ENCODE results near the gene ARHGAP10.
A peak's percentile ranks its signal among the peaks of the same experiment; 100 is the strongest.

The ARHGAP10 gene

GRCh38 chr4:147987252-147987651, 255.4 kb downstream of the ARHGAP10 start:
- WGBS: 94% methylated on average over 2 of the region's 4 CpGs
- H3K4me3 ChIP-seq (ENCODE audit: insufficient read depth in 1 of 2, low read depth in 1 of 2, low read length in 2 of 2): no peak overlapping the region
- H2BK15ac ChIP-seq (ENCODE audit: low read depth, poor library complexity, severe bottlenecking): no peak overlapping the region
- no peaks in the 10 kb centered on the region for H3K9me3 ChIP-seq (ENCODE audit: control insufficient read depth, low read length)
- peak overlapping the region; percentile 10 for H4K8ac ChIP-seq (ENCODE audit: low read length)
- H3K4ac ChIP-seq (ENCODE audit: low read depth in 1 of 2, low read length in 2 of 2): no peak overlapping the region
- H3K18ac ChIP-seq (ENCODE audit: low read depth in 1 of 2, low read length in 2 of 2): peak overlapping the region in 1 of 2 experiments; percentile 50
- H3K4me2 ChIP-seq (ENCODE audit: low read length, poor library complexity, severe bottlenecking): no peak overlapping the region
- no peak overlapping the region for H3K9ac ChIP-seq (ENCODE audit: low read length)
- peaks cover 9% of the 10 kb centered on the region for H3K4me1 ChIP-seq (ENCODE audit: control insufficient read depth, insufficient read depth, low read depth, low read length)
- H3K27me3 ChIP-seq (ENCODE audit: control insufficient read depth in 1 of 2, insufficient read depth in 1 of 2, low read length in 2 of 2): no peaks in the 10 kb centered on the region
- H3K36me3 ChIP-seq (ENCODE audit: control insufficient read depth in 1 of 2, insufficient read depth in 2 of 2, low read depth in 1 of 2, low read length in 2 of 2): peaks cover 12 to 35% of the 10 kb centered on the region in 2 experiments
- no peak overlapping the region for H2BK12ac ChIP-seq (ENCODE audit: low read length in 2 of 2)
- H4K91ac ChIP-seq (ENCODE audit: low read length): no peak overlapping the region
- H3K14ac ChIP-seq (ENCODE audit: low read length in 2 of 2): no peak overlapping the region
- H2AFZ ChIP-seq (ENCODE audit: low read depth, low read length): no peak overlapping the region
- H3K79me1 ChIP-seq (replicated peaks; ENCODE audit: low read length, poor library complexity, severe bottlenecking): peaks cover 39% of the 10 kb centered on the region
- H2BK120ac ChIP-seq (ENCODE audit: low read depth, low read length): no peak overlapping the region
- no peak overlapping the region for H2BK5ac ChIP-seq (ENCODE audit: low read depth, low read length, poor library complexity, severe bottlenecking)
- no peak overlapping the region for H2AK5ac ChIP-seq (ENCODE audit: low read length, severe bottlenecking)
- no peak overlapping the region for H3K27ac ChIP-seq (ENCODE audit: low read length, poor library complexity, severe bottlenecking)
- peak overlapping the region in 1 of 2 experiments; percentile 74 for H3K23ac ChIP-seq (ENCODE audit: low read length in 2 of 2)
- no peak for DNase-seq

DNA sequence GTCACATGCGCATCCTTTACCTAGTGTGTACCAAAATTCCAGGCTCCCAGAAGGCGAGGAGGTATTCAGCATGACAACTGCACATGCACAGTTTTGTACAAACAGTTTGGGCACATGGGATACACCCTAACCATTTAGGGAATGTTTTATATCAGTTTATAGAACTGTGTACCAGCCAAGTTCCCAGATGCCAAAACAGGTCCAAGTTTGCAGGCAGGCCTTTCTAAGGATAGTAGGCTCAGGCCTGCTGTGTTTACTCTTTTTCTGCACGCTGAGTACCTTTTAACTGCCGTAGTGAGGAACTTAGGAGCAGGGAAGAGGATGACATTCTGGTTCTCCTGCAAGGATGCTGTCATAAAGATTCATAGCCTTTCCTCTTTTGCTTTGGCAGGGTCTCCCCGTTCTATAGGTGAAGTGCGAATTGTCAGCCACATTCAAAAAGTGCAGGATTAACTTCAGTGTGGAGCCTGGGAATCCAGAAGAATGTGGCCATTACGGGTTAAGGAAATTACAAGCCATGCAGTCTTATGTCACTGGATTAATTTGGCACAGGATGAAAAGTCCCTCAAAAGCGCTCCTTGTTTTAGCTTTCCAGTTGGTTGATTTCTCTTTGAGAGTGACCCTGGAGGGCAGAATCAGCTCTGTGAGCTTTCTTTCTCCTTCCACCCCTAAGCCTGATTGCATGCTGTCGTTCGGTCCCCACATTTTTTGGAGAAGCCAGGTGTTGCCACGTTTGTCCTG, 259.8 kb downstream of the ARHGAP10 start:
- Histone ChIP-seq H2BK15ac (ENCODE audit: low read depth, poor library complexity, severe bottlenecking) (no peak overlapping the region), H3K9me3 (ENCODE audit: control insufficient read depth, low read length) (no peaks in the 10 kb centered on the region), H4K91ac (ENCODE audit: low read length) (no peak overlapping the region), H3K4me1 (ENCODE audit: control insufficient read depth, insufficient read depth, low read depth, low read length) (peaks cover 3% of the 10 kb centered on the region), H3K14ac (ENCODE audit: low read length in 2 of 2) (no peak overlapping the region), H2BK12ac (ENCODE audit: low read length in 2 of 2) (no peak overlapping the region), H3K4me2 (ENCODE audit: low read length, poor library complexity, severe bottlenecking) (no peak overlapping the region), H3K27me3 (ENCODE audit: control insufficient read depth in 1 of 2, insufficient read depth in 1 of 2, low read length in 2 of 2) (no peaks in the 10 kb centered on the region), H3K9ac (ENCODE audit: low read length) (no peak overlapping the region), H2BK120ac (ENCODE audit: low read depth, low read length) (no peak overlapping the region), H3K79me1 (replicated peaks; ENCODE audit: low read length, poor library complexity, severe bottlenecking) (peaks cover 23% of the 10 kb centered on the region), H2BK5ac (ENCODE audit: low read depth, low read length, poor library complexity, severe bottlenecking) (no peak overlapping the region), H3K4me3 (ENCODE audit: insufficient read depth in 1 of 2, low read depth in 1 of 2, low read length in 2 of 2) (no peak overlapping the region), H2AFZ (ENCODE audit: low read depth, low read length) (no peak overlapping the region), H3K18ac (ENCODE audit: low read depth in 1 of 2, low read length in 2 of 2) (no peak overlapping the region), H2AK5ac (ENCODE audit: low read length, severe bottlenecking) (no peak overlapping the region), H3K4ac (ENCODE audit: low read depth in 1 of 2, low read length in 2 of 2) (no peak overlapping the region), H3K27ac (ENCODE audit: low read length, poor library complexity, severe bottlenecking) (no peak overlapping the region), H4K8ac (ENCODE audit: low read length) (no peak overlapping the region), H3K23ac (ENCODE audit: low read length in 2 of 2) (no peak overlapping the region), H3K36me3 (ENCODE audit: control insufficient read depth in 1 of 2, insufficient read depth in 2 of 2, low read depth in 1 of 2, low read length in 2 of 2) (peaks cover 0 to 40% of the 10 kb centered on the region in 2 experiments)
- no peak for DNase-seq
- WGBS: 87% methylated on average over 11 of the region's 11 CpGs

DNA sequence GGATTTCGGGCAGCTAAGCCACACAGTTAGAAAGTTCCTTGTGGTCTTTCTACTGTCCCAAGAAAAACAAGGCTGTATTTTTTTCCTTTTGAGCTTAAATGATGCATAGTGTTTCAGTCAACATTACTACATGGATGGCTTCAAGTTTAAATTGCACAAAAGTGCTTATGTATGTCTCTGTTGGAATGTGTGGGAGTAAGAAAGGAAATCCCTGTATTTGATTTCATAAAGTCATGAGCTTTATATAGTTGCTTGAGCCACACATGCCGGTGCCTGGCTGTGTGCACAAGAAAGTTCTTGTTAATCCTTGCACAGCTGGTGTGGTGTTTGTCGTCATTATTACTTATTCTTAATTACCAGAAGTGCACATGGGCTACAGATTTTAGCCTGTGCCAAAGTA, 262.2 kb downstream of the ARHGAP10 start:
- no peak overlapping the region for H2BK5ac ChIP-seq (ENCODE audit: low read depth, low read length, poor library complexity, severe bottlenecking)
- no peak overlapping the region for H4K8ac ChIP-seq (ENCODE audit: low read length)

DNA sequence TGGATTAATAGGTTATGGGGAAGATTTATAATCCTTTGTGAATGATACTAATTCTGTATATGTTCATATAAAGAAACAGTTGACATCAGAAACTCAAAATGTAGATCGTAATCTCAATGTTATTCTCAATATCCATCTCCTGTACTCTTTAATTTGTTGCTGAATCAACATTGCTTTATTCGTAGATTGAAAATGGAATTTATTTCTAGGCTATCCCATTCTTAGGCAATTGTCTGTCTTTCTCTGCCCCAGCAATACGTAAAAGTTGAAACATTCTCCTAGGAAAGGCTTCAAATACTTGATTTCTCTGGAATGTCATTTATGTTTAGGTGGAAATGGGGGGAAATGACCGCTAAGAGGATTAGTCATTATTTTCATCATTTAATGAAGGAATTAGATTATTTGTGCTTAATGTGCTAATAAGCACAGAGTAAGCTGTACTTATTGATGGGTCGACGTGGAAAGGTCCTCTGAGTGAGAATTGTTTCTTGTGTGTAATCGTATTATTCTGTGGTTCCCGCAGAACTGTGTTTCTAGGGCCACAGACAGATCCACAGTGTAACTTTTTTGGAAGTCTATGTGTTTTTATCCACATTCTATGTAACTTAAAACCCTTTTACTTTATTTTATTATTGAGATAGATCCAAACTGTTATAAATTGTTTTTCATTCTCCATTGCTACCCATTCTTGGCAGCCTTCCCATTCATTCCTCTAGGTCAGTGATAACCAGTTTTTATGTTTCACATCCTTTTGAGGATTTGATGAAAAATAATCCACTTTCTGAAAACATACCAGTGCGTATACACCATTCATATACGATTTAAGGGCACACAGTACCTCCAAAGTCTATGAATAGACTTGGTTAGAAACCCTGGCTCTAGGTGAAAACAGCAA, 262.9 kb downstream of the ARHGAP10 start:
- H3K4ac ChIP-seq (ENCODE audit: low read depth in 1 of 2, low read length in 2 of 2): no peak overlapping the region
- H3K23ac ChIP-seq (ENCODE audit: low read length in 2 of 2): no peak overlapping the region
- H2BK12ac ChIP-seq (ENCODE audit: low read length in 2 of 2): no peak overlapping the region
- no peak for DNase-seq
- H3K4me2 ChIP-seq (ENCODE audit: low read length, poor library complexity, severe bottlenecking): no peak overlapping the region
- no peak overlapping the region for H3K4me3 ChIP-seq (ENCODE audit: insufficient read depth in 1 of 2, low read depth in 1 of 2, low read length in 2 of 2)
- WGBS: 96% methylated on average over 6 of the region's 10 CpGs
- H2BK120ac ChIP-seq (ENCODE audit: low read depth, low read length): no peak overlapping the region
- no peak overlapping the region for H2AFZ ChIP-seq (ENCODE audit: low read depth, low read length)
- H3K18ac ChIP-seq (ENCODE audit: low read depth in 1 of 2, low read length in 2 of 2): no peak overlapping the region
- no peak overlapping the region for H4K8ac ChIP-seq (ENCODE audit: low read length)
- H3K4me1 ChIP-seq (ENCODE audit: control insufficient read depth, insufficient read depth, low read depth, low read length): peaks cover 2% of the 10 kb centered on the region
- no peak overlapping the region for H3K27ac ChIP-seq (ENCODE audit: low read length, poor library complexity, severe bottlenecking)
- no peaks in the 10 kb centered on the region for H3K27me3 ChIP-seq (ENCODE audit: control insufficient read depth in 1 of 2, insufficient read depth in 1 of 2, low read length in 2 of 2)
- no peak overlapping the region for H2BK15ac ChIP-seq (ENCODE audit: low read depth, poor library complexity, severe bottlenecking)
- peaks cover 18% of the 10 kb centered on the region for H3K79me1 ChIP-seq (replicated peaks; ENCODE audit: low read length, poor library complexity, severe bottlenecking)
- no peak overlapping the region for H3K14ac ChIP-seq (ENCODE audit: low read length in 2 of 2)
- no peak overlapping the region for H2AK5ac ChIP-seq (ENCODE audit: low read length, severe bottlenecking)
- H3K9me3 ChIP-seq (ENCODE audit: control insufficient read depth, low read length): no peaks in the 10 kb centered on the region
- peaks cover 4 to 48% of the 10 kb centered on the region in 2 experiments for H3K36me3 ChIP-seq (ENCODE audit: control insufficient read depth in 1 of 2, insufficient read depth in 2 of 2, low read depth in 1 of 2, low read length in 2 of 2)
- H3K9ac ChIP-seq (ENCODE audit: low read length): no peak overlapping the region
- H2BK5ac ChIP-seq (ENCODE audit: low read depth, low read length, poor library complexity, severe bottlenecking): no peak overlapping the region
- H4K91ac ChIP-seq (ENCODE audit: low read length): no peak overlapping the region

More for the DNA sequence above, 262.2 kb downstream of the ARHGAP10 start:
- Histone ChIP-seq H3K9me3 (ENCODE audit: control insufficient read depth, low read length) (no peaks in the 10 kb centered on the region), H2BK120ac (ENCODE audit: low read depth, low read length) (no peak overlapping the region), H3K18ac (ENCODE audit: low read depth in 1 of 2, low read length in 2 of 2) (no peak overlapping the region), H4K91ac (ENCODE audit: low read length) (no peak overlapping the region), H2BK12ac (ENCODE audit: low read length in 2 of 2) (no peak overlapping the region), H3K14ac (ENCODE audit: low read length in 2 of 2) (no peak overlapping the region), H3K79me1 (replicated peaks; ENCODE audit: low read length, poor library complexity, severe bottlenecking) (peaks cover 15% of the 10 kb centered on the region), H3K4me3 (ENCODE audit: insufficient read depth in 1 of 2, low read depth in 1 of 2, low read length in 2 of 2) (no peak overlapping the region), H3K4me1 (ENCODE audit: control insufficient read depth, insufficient read depth, low read depth, low read length) (peaks cover 2% of the 10 kb centered on the region), H3K4ac (ENCODE audit: low read depth in 1 of 2, low read length in 2 of 2) (no peak overlapping the region), H3K27ac (ENCODE audit: low read length, poor library complexity, severe bottlenecking) (no peak overlapping the region), H2AK5ac (ENCODE audit: low read length, severe bottlenecking) (no peak overlapping the region), H2BK15ac (ENCODE audit: low read depth, poor library complexity, severe bottlenecking) (no peak overlapping the region), H3K36me3 (ENCODE audit: control insufficient read depth in 1 of 2, insufficient read depth in 2 of 2, low read depth in 1 of 2, low read length in 2 of 2) (peaks cover 0 to 44% of the 10 kb centered on the region in 2 experiments), H3K27me3 (ENCODE audit: control insufficient read depth in 1 of 2, insufficient read depth in 1 of 2, low read length in 2 of 2) (no peaks in the 10 kb centered on the region), H3K4me2 (ENCODE audit: low read length, poor library complexity, severe bottlenecking) (no peak overlapping the region), H2AFZ (ENCODE audit: low read depth, low read length) (no peak overlapping the region), H3K23ac (ENCODE audit: low read length in 2 of 2) (no peak overlapping the region), H3K9ac (ENCODE audit: low read length) (no peak overlapping the region)
- no peak for DNase-seq
- 100% methylated on average over 1 of the region's 3 CpGs for WGBS

Data from mesenchymal stem cell (in vitro differentiated cells and primary cell).